ENCODE data around the gene CIDEB. TPM values are rescaled to one million over a fixed set of nuclear protein-coding genes. Genes with fewer than 3 reads are reported as not detected.
A peak's percentile ranks its signal among the peaks of the same experiment; 100 is the strongest.

Gene CIDEB
- polyA plus RNA-seq (not detected in 2 replicates), polyA minus RNA-seq (not detected in 2 replicates)

- no peak within 1 kb of the TSS for H2AFZ ChIP-seq (ENCODE audit: low read depth, low read length)
- H3K36me3 ChIP-seq (ENCODE audit: insufficient read depth, low read length): no peaks in the 10 kb centered on the region
- H3K27ac ChIP-seq (ENCODE audit: low read length): no peak within 1 kb of the TSS
- no peak within 1 kb of the TSS for H3K4me2 ChIP-seq (ENCODE audit: low read length)
- H3K9me2 ChIP-seq (ENCODE audit: insufficient read depth, low read length): no peaks in the 10 kb centered on the region
- no peak within 1 kb of the TSS for H3K4me3 ChIP-seq (ENCODE audit: low read length)
- H4K20me1 ChIP-seq (ENCODE audit: insufficient read depth): no peaks in the 10 kb centered on the region
- H3K27me3 ChIP-seq (ENCODE audit: insufficient read depth, low read depth, low read length): no peaks in the 10 kb centered on the region
- no peak within 1 kb of the TSS for H3K9ac ChIP-seq (ENCODE audit: low read length)
- H3K79me2 ChIP-seq (replicated peaks; ENCODE audit: insufficient read depth, low read length): no peaks in the 10 kb centered on the region
- no peaks in the 10 kb centered on the region for H3K9me3 ChIP-seq (ENCODE audit: low read length)
- TF ChIP-seq POLR2AphosphoS5 (IDR thresholded peaks at IDR 0.05) (no peak), SMC3 (conservative IDR thresholded peaks at IDR 0.05; ENCODE audit: poor library complexity) (peak; percentile 75), EZH2 (IDR thresholded peaks at IDR 0.05; ENCODE audit: borderline replicate concordance, insufficient read depth, low read length, poor library complexity, severe bottlenecking) (no peak), MXI1 (conservative IDR thresholded peaks at IDR 0.05; ENCODE audit: poor library complexity, severe bottlenecking) (no peak), RAD21 (conservative IDR thresholded peaks at IDR 0.05) (peak; percentile 63), EP300 (conservative IDR thresholded peaks at IDR 0.05; ENCODE audit: poor library complexity, severe bottlenecking) (no peak), TAF1 (IDR thresholded peaks at IDR 0.05; ENCODE audit: low read depth) (no peak), REST (IDR thresholded peaks at IDR 0.05; ENCODE audit: borderline replicate concordance) (no peak)
- TF ChIP-seq, protein P1, sequence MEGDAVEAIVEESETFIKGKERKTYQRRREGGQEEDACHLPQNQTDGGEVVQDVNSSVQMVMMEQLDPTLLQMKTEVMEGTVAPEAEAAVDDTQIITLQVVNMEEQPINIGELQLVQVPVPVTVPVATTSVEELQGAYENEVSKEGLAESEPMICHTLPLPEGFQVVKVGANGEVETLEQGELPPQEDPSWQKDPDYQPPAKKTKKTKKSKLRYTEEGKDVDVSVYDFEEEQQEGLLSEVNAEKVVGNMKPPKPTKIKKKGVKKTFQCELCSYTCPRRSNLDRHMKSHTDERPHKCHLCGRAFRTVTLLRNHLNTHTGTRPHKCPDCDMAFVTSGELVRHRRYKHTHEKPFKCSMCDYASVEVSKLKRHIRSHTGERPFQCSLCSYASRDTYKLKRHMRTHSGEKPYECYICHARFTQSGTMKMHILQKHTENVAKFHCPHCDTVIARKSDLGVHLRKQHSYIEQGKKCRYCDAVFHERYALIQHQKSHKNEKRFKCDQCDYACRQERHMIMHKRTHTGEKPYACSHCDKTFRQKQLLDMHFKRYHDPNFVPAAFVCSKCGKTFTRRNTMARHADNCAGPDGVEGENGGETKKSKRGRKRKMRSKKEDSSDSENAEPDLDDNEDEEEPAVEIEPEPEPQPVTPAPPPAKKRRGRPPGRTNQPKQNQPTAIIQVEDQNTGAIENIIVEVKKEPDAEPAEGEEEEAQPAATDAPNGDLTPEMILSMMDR (IDR thresholded peaks at IDR 0.05; ENCODE audit: poor library complexity, severe bottlenecking): peak; percentile 89
- no peaks in the 10 kb centered on the region for H3F3A ChIP-seq (ENCODE audit: insufficient read depth, low read length, poor library complexity, severe bottlenecking)
These were observed at the start of gene CIDEB for GRCh38 chr14:24307575-24308341. Gene CIDEB, minus strand, starts transcription at chr14:24307977. Its CDS starts 119 bp downstream, at chr14:24307858.

DNA sequence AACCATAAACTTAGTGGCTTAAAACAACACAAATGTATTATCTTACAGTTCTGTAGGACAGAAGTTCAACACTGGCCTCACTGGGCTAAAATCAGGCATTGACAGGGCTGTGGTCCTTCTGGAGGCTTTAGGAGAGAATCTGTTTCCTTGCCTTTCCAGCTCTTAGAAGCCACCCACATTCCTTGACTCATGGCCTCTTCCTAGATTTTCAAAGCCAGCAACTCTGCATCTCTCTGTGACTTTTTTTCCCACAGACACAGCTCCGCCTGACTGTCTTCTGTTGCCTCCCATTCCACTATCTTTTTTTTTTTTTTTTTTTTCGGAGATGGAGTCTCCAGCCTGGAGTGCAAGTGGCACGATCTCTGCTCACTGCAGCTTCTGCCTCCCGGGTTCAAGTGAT is 48.4 kb upstream of the CIDEB start:
- H3K9me2 ChIP-seq (ENCODE audit: insufficient read depth, low read length): no peaks in the 10 kb centered on the region
- H3K9me3 ChIP-seq (ENCODE audit: low read length): no peaks in the 10 kb centered on the region
- H3K27me3 ChIP-seq (ENCODE audit: insufficient read depth, low read depth, low read length): peaks cover 11% of the 10 kb centered on the region
- no peak for TF ChIP-seq REST (IDR thresholded peaks at IDR 0.05; ENCODE audit: borderline replicate concordance)
- TF ChIP-seq SMC3 (conservative IDR thresholded peaks at IDR 0.05; ENCODE audit: poor library complexity): no peak
- no peak for TF ChIP-seq EP300 (conservative IDR thresholded peaks at IDR 0.05; ENCODE audit: poor library complexity, severe bottlenecking)
- TF ChIP-seq, protein P1 (IDR thresholded peaks at IDR 0.05; ENCODE audit: poor library complexity, severe bottlenecking): no peak
- TF ChIP-seq MXI1 (conservative IDR thresholded peaks at IDR 0.05; ENCODE audit: poor library complexity, severe bottlenecking): no peak
- TF ChIP-seq EZH2 (IDR thresholded peaks at IDR 0.05; ENCODE audit: borderline replicate concordance, insufficient read depth, low read length, poor library complexity, severe bottlenecking): no peak
- no peak for TF ChIP-seq POLR2AphosphoS5 (IDR thresholded peaks at IDR 0.05)
- TF ChIP-seq RAD21 (conservative IDR thresholded peaks at IDR 0.05): no peak
- no peak for TF ChIP-seq TAF1 (IDR thresholded peaks at IDR 0.05; ENCODE audit: low read depth)
- no peak overlapping the region for H3K27ac ChIP-seq (ENCODE audit: low read length)
- H3K79me2 ChIP-seq (replicated peaks; ENCODE audit: insufficient read depth, low read length): no peaks in the 10 kb centered on the region
- H3F3A ChIP-seq (ENCODE audit: insufficient read depth, low read length, poor library complexity, severe bottlenecking): no peaks in the 10 kb centered on the region
- H2AFZ ChIP-seq (ENCODE audit: low read depth, low read length): no peak overlapping the region
- no peaks in the 10 kb centered on the region for H3K36me3 ChIP-seq (ENCODE audit: insufficient read depth, low read length)
- H3K4me2 ChIP-seq (ENCODE audit: low read length): no peak overlapping the region
- no peak overlapping the region for H3K4me3 ChIP-seq (ENCODE audit: low read length)
- H4K20me1 ChIP-seq (ENCODE audit: insufficient read depth): no peaks in the 10 kb centered on the region
- no peak overlapping the region for H3K9ac ChIP-seq (ENCODE audit: low read length)

Measured in neural cell (in vitro differentiated cells).